HepG2 (cell line): ENCODE results near the gene ZNF628. TPM values are rescaled to one million over a fixed set of nuclear protein-coding genes. Genes with fewer than 3 reads are reported as not detected.
A peak's percentile ranks its signal among the peaks of the same experiment; 100 is the strongest.

Experiments
- FOXP1 ChIP-seq, 2 experiments: fragments of 450-650 bp in 1 of 2; IDR thresholded peaks; 2 replicates each; pipeline ENCODE4 v1.6.1; 2017 to 2018; ENCODE audit warnings: antibody characterized with exemption in 1 of 2
- HIVEP1 ChIP-seq: sonication (generic); formaldehyde crosslinking; IDR thresholded peaks from 2 replicates; pipeline ENCODE4 v1.4.0; 2020; ENCODE audit warnings: mild to moderate bottlenecking, missing genetic modification reagents
- HNRNPH1 ChIP-seq: fragments of 200-400 bp; formaldehyde crosslinking; optimal IDR thresholded peaks from 2 replicates; pipeline ENCODE3; 2017; ENCODE audit warnings: mild to moderate bottlenecking, low read depth, low read length
- HOXA3 ChIP-seq: sonication (generic); formaldehyde crosslinking; IDR thresholded peaks from 2 replicates; pipeline ENCODE4 v1.5.0; 2020; ENCODE audit warnings: missing genetic modification reagents
- IKZF1 ChIP-seq: fragments of 450-650 bp; IDR thresholded peaks from 2 replicates; pipeline ENCODE4 v1.7.1; 2016
- MATR3 ChIP-seq: sonication (generic); formaldehyde crosslinking; IDR thresholded peaks from 2 replicates; pipeline ENCODE4 v1.4.0; 2020; ENCODE audit warnings: missing genetic modification reagents
- SP4 ChIP-seq: sonication (generic); formaldehyde crosslinking; IDR thresholded peaks from 2 replicates; pipeline ENCODE4 v1.8.1; 2023; ENCODE audit warnings: mild to moderate bottlenecking, missing genetic modification reagents
- SSRP1 ChIP-seq: IDR thresholded peaks from 2 replicates; pipeline ENCODE4 v1.6.1; 2016; ENCODE audit warnings: control low read depth
- XRCC5 ChIP-seq: fragments of 200-400 bp; formaldehyde crosslinking; optimal IDR thresholded peaks from 2 replicates; pipeline ENCODE3; 2017; ENCODE audit warnings: mild to moderate bottlenecking, low read length
- ZNF543 ChIP-seq: sonication (generic); formaldehyde crosslinking; IDR thresholded peaks from 2 replicates; pipeline ENCODE4 v1.4.0; 2020; ENCODE audit warnings: mild to moderate bottlenecking, missing genetic modification reagents
- ZNF562 ChIP-seq: sonication (generic); formaldehyde crosslinking; IDR thresholded peaks from 2 replicates; pipeline ENCODE4 v1.8.0; 2022; ENCODE audit warnings: missing genetic modification reagents, borderline replicate concordance
- ZNF616 ChIP-seq: sonication (generic); formaldehyde crosslinking; IDR thresholded peaks from 2 replicates; pipeline ENCODE4 v1.5.0; 2020; ENCODE audit warnings: low read depth, mild to moderate bottlenecking, missing genetic modification reagents
- ZNF670 ChIP-seq: sonication (generic); formaldehyde crosslinking; IDR thresholded peaks from 2 replicates; pipeline ENCODE4 v1.8.0; 2022; ENCODE audit warnings: mild to moderate bottlenecking, missing genetic modification reagents, borderline replicate concordance
- ZNF816 ChIP-seq: sonication (generic); formaldehyde crosslinking; IDR thresholded peaks from 2 replicates; pipeline ENCODE4 v1.8.0; 2022; ENCODE audit warnings: missing genetic modification reagents, mild to moderate bottlenecking, borderline replicate concordance
- ZNF841 ChIP-seq: sonication (generic); formaldehyde crosslinking; IDR thresholded peaks from 2 replicates; pipeline ENCODE4 v1.8.1; 2023; ENCODE audit warnings: missing genetic modification reagents, borderline replicate concordance
- polyA plus RNA-seq, 8 experiments: library from polyadenylated mRNA; depleted of rRNA in 3 of 8; stranded (reverse) in 7 of 8; unstranded in 1 of 8; fragments of >200 nt; fragmentation: Illumina TruSeq in 4 of 8; extraction: Trizol in 4 of 8; gene quantifications; 2 replicates each; pipeline versions ENCODE4 v1.2.1 to v1.2.3, GENCODE V29; 2011 to 2016; ENCODE audit warnings: low read depth in 4 of 8, missing spikeins in 1 of 8, mixed read lengths in 1 of 8; ENCODE audit not compliant: insufficient read depth in 1 of 8
- total RNA-seq, 5 experiments: library from RNA; depleted of rRNA; stranded (reverse); fragments of >200 nt; fragmentation: Illumina TruSeq; extraction: Trizol; gene quantifications; 2 replicates each; pipeline ENCODE4 v1.2.3, GENCODE V29; 2016; ENCODE audit warnings: low read depth in 1 of 5
- TF ChIP-seq, protein P1 (sequence below): sonication (generic); formaldehyde crosslinking; IDR thresholded peaks from 2 replicates; pipeline ENCODE4 v1.8.1; 2023; ENCODE audit warnings: mild to moderate bottlenecking, moderate library complexity, missing genetic modification reagents
- TF ChIP-seq, protein P2 (sequence below): sonication (generic); formaldehyde crosslinking; IDR thresholded peaks from 2 replicates; pipeline ENCODE4 v1.4.0; 2020; ENCODE audit warnings: missing genetic modification reagents
- TF ChIP-seq, protein P3 (sequence below): sonication (generic); formaldehyde crosslinking; IDR thresholded peaks from 2 replicates; pipeline ENCODE4 v1.4.0; 2020; ENCODE audit warnings: missing genetic modification reagents
- TF ChIP-seq, protein P4 (sequence below): sonication (generic); formaldehyde crosslinking; IDR thresholded peaks from 2 replicates; pipeline ENCODE4 v1.4.0; 2020; ENCODE audit warnings: mild to moderate bottlenecking, missing genetic modification reagents, borderline replicate concordance
- TF ChIP-seq, protein P5 (sequence below): sonication (generic); formaldehyde crosslinking; IDR thresholded peaks from 2 replicates; pipeline ENCODE4 v1.8.1; 2023; ENCODE audit warnings: missing genetic modification reagents, inconsistent platforms, borderline replicate concordance

ZNF628 gene
- total and polyA plus RNA-seq, 2 of the 13 experiments (the other 11 are each of a cell fraction or from before 2014, with no cell fraction given), result 0.54 to 1.2 TPM

DNA sequence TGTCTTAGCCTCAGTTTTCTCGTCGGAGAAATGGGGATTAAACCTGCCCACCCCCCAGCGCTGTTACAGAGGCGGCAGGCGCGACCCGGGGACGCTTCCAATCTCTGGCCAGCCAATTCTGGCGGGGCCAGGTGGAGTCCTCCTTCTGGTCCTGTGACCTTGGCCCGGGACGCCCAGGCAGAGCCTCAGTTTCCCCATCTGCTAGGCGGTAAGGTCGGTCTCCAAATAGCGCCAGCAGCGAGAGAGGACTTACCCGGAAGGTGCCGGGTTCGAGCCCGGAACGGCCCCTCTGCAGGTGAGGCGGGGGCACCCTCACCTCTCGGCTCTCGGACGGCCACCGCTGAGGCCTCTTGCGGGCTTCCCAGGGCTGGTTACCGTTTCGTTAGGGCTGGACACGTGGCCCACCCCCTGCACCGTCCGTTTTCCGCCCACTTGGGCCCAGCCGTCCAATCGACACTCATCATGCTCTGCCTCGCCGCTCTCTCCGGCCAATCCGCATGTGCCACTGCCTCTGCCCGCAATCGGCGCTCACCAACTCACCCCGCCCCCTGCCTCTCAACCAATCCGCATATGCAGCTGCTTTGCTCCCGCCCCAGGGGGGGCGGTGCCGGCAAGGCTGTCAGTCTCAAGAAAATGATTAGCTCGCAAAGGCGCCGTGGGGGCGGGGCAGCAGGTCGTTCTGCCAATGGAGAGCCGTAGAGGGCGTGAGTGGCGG is 15.0 kb upstream of the ZNF628 start, which contains the start of gene ISOC2 (continued):
- TF ChIP-seq, protein P1, sequence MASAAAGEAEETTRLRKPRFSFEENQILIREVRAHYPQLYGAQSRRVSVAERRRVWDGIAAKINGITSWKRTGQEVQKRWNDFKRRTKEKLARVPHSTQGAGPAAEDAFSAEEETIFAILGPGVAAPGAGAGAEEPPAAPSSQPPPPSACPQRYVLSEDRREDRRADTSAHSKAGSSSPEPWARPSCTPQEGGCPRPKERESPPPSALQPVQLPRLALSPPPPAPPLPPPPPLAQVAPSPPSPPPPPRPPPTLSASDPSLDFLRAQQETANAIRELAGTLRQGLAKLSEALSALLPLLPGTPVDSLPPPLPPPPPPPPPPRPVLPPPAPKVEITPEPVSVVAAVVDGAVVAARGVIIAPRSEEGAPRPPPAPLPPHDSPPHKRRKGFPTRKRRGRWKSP (CRISPR knock-in tag), result peak; percentile 13; the same call in 1 of the 2 replicates
- TF ChIP-seq, protein P2, sequence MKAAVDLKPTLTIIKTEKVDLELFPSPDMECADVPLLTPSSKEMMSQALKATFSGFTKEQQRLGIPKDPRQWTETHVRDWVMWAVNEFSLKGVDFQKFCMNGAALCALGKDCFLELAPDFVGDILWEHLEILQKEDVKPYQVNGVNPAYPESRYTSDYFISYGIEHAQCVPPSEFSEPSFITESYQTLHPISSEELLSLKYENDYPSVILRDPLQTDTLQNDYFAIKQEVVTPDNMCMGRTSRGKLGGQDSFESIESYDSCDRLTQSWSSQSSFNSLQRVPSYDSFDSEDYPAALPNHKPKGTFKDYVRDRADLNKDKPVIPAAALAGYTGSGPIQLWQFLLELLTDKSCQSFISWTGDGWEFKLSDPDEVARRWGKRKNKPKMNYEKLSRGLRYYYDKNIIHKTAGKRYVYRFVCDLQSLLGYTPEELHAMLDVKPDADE (CRISPR knock-in tag), result no peak
- TF ChIP-seq, protein P3, sequence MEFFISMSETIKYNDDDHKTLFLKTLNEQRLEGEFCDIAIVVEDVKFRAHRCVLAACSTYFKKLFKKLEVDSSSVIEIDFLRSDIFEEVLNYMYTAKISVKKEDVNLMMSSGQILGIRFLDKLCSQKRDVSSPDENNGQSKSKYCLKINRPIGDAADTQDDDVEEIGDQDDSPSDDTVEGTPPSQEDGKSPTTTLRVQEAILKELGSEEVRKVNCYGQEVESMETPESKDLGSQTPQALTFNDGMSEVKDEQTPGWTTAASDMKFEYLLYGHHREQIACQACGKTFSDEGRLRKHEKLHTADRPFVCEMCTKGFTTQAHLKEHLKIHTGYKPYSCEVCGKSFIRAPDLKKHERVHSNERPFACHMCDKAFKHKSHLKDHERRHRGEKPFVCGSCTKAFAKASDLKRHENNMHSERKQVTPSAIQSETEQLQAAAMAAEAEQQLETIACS, result no peak
- TF ChIP-seq XRCC5 (no peak), ZNF543 (CRISPR knock-in tag) (no peak; the same call in 1 of the 2 replicates), SP4 (CRISPR knock-in tag) (peak; percentile 99), ZNF562 (CRISPR knock-in tag) (no peak), ZNF670 (CRISPR knock-in tag) (peak; percentile 85), FOXP1 (IDR thresholded peaks at IDR 0.05) (no peak), FOXP1 (CRISPR knock-in tag; IDR thresholded peaks at IDR 0.05) (0 out of 2 replicates have a peak, but pooled peaks have one; percentile 10), ZNF616 (CRISPR knock-in tag) (0 out of 2 replicates have a peak, but pooled peaks have one; percentile 44), HOXA3 (CRISPR knock-in tag) (peak; percentile 78), MATR3 (no peak), HIVEP1 (peak; percentile 30; the same call in 1 of the 2 replicates), IKZF1 (no peak), ZNF816 (CRISPR knock-in tag) (peak; percentile 84; the same call in 1 of the 2 replicates), HNRNPH1 (no peak), ZNF841 (CRISPR knock-in tag) (no peak), SSRP1 (CRISPR knock-in tag) (peak; percentile 86)
- TF ChIP-seq, protein P4, sequence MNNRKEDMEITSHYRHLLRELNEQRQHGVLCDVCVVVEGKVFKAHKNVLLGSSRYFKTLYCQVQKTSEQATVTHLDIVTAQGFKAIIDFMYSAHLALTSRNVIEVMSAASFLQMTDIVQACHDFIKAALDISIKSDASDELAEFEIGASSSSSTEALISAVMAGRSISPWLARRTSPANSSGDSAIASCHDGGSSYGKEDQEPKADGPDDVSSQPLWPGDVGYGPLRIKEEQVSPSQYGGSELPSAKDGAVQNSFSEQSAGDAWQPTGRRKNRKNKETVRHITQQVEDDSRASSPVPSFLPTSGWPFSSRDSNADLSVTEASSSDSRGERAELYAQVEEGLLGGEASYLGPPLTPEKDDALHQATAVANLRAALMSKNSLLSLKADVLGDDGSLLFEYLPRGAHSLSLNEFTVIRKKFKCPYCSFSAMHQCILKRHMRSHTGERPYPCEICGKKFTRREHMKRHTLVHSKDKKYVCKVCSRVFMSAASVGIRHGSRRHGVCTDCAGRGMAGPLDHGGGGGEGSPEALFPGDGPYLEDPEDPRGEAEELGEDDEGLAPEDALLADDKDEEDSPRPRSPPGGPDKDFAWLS (CRISPR knock-in tag), result no peak
- TF ChIP-seq, protein P5, sequence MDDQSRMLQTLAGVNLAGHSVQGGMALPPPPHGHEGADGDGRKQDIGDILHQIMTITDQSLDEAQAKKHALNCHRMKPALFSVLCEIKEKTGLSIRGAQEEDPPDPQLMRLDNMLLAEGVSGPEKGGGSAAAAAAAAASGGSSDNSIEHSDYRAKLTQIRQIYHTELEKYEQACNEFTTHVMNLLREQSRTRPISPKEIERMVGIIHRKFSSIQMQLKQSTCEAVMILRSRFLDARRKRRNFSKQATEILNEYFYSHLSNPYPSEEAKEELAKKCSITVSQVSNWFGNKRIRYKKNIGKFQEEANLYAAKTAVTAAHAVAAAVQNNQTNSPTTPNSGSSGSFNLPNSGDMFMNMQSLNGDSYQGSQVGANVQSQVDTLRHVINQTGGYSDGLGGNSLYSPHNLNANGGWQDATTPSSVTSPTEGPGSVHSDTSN (CRISPR knock-in tag), result peak; percentile 85; the same call in 1 of the 2 replicates
